Subcutaneous abdominal adipose tissue (tissue), 5 donors: ENCODE results near the gene PPARD.
"Not testable (repeated sequence)": the region's sequence is repeated elsewhere in the genome, so short reads cannot be mapped to it uniquely, and the experiment has no call there.

Experiments
- H3K27ac ChIP-seq: one replicate; pipeline ENCODE4 v1.7.0; 2013; ENCODE audit warnings: low read depth, mild to moderate bottlenecking, inconsistent platforms, low read length, moderate library complexity
- H3K27me3 ChIP-seq, 5 donors: one replicate each; pipeline ENCODE4 v1.7.0; 2013; ENCODE audit warnings: low read length in 5 of 5, inconsistent platforms in 1 of 5; ENCODE audit not compliant: control insufficient read depth in 5 of 5, insufficient read depth in 4 of 5
- H3K36me3 ChIP-seq, 5 donors: one replicate each; pipeline ENCODE4 v1.7.0; 2013; ENCODE audit warnings: low read length in 5 of 5; ENCODE audit not compliant: control insufficient read depth in 5 of 5, insufficient read depth in 5 of 5
- H3K4me1 ChIP-seq, 5 donors: one replicate each; pipeline ENCODE4 v1.7.0; 2013; ENCODE audit warnings: low read length in 5 of 5, mild to moderate bottlenecking in 3 of 5, moderate library complexity in 1 of 5; ENCODE audit not compliant: control insufficient read depth in 5 of 5, insufficient read depth in 5 of 5
- H3K4me3 ChIP-seq, 5 donors: one replicate each; pipeline ENCODE4 v1.7.0; 2013; ENCODE audit warnings: low read length in 5 of 5, low read depth in 1 of 5
- H3K9ac ChIP-seq, 5 donors: one replicate each; pipeline ENCODE4 v1.7.0; 2013; ENCODE audit warnings: low read length in 5 of 5, mild to moderate bottlenecking in 4 of 5, moderate library complexity in 3 of 5
- H3K9me3 ChIP-seq, 5 donors: one replicate each; pipeline ENCODE4 v1.7.0; 2013; ENCODE audit warnings: low read length in 5 of 5; ENCODE audit not compliant: control insufficient read depth in 5 of 5
- donor health status: healthy.
- donor health status: healthy.
- donor health status: healthy.
- donor health status: healthy.
- donor health status: healthy.

The PPARD gene

DNA sequence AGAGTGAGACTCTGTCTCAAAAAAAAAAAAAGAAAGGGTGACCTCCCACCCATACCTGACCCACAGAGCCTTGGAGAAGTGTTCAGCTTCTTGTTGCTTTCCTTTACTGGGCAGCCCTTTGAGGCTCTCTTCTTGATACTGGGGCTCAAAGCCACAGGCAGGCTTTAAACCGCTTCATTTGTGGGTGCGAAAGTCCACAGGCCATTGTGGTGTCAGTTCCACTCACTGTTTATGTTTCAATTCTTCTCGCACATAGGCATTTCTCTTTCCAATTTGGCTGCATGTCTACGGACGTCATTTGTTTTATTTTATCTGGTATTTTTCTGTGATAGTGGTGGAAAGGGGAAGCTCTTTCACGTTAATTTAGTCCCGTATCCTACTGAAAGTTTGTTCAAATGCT is 34.6 kb downstream of the PPARD start:
- no peaks in the 10 kb centered on the region for H3K27me3 ChIP-seq
- no peaks in the 10 kb centered on the region for H3K36me3 ChIP-seq
- H3K4me3 ChIP-seq = no peak overlapping the region
- peaks cover 0 to 5% (median 2%) of the 10 kb centered on the region in 5 donors for H3K4me1 ChIP-seq
- no peak overlapping the region for H3K9ac ChIP-seq
- no peak overlapping the region for H3K27ac ChIP-seq
- no peaks in the 10 kb centered on the region for H3K9me3 ChIP-seq

DNA sequence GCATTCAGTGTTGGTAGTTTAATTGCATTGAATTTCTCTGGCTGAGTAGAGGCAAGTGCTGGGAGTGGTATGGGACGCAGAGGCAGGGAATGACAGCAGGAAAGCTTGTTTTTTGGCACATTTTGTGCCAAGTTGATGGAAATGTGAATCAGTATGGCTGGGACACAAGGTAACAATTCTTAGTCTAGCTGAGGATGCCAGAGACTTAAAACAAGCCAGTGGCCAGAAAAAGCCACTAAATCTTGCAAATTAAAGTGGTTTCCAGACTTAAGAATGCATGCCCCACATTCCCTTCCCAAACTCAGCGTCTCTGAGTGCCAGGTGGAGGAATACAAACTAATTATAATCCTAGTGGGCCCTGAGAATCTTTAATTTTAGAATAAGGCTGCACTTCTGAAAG is 35.9 kb downstream of the PPARD start:
- Histone ChIP-seq H3K4me3 (no peak overlapping the region), H3K9me3 (no peaks in the 10 kb centered on the region), H3K36me3 (peaks cover 0 to 3% (median 0%) of the 10 kb centered on the region in 5 donors), H3K4me1 (peaks cover 0 to 7% (median 4%) of the 10 kb centered on the region in 5 donors), H3K27me3 (no peaks in the 10 kb centered on the region), H3K27ac (no peak overlapping the region), H3K9ac (no peak overlapping the region)

DNA sequence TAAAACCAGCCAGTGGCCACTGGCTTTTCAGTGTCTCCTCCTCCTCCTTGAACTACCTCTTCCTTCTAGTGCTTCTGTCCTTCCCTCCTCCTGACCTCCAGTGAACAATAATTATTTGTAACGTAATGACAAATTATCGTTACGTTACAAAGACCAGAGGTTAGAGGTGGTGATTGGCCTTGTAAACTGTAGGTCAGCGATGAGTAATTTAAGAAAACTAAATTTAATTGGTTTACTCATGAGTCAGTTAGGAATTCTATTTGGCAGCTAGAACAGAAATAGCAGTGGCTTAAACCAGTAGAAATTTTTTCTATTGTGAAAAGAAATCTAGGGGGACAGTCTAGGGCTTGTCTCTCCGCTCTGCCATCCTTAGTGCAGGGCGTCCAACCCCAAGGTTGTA is 38.8 kb downstream of the PPARD start:
- H3K36me3 ChIP-seq = peaks cover 0 to 3% (median 0%) of the 10 kb centered on the region in 5 donors
- H3K4me3 ChIP-seq = no peak overlapping the region
- H3K9ac ChIP-seq = no peak overlapping the region
- H3K4me1 ChIP-seq = peaks cover 2 to 12% (median 5%) of the 10 kb centered on the region in 5 donors
- no peaks in the 10 kb centered on the region for H3K9me3 ChIP-seq
- no peak overlapping the region for H3K27ac ChIP-seq
- no peaks in the 10 kb centered on the region for H3K27me3 ChIP-seq

- H3K4me1 ChIP-seq = peaks cover 2 to 12% (median 5%) of the 10 kb centered on the region in 5 donors
- H3K36me3 ChIP-seq = peaks cover 0 to 3% (median 0%) of the 10 kb centered on the region in 5 donors
- H3K4me3 ChIP-seq = no peak overlapping the region
- H3K9me3 ChIP-seq = no peaks in the 10 kb centered on the region
- H3K9ac ChIP-seq = no peak overlapping the region
- no peaks in the 10 kb centered on the region for H3K27me3 ChIP-seq
- no peak overlapping the region for H3K27ac ChIP-seq
These were observed 39.7 kb downstream of the PPARD start for GRCh38 chr6:35382015-35382414.

GRCh38 chr6:35385457-35386202 is 43.3 kb downstream of the PPARD start:
- Histone ChIP-seq H3K27ac (no peak overlapping the region), H3K27me3 (no peaks in the 10 kb centered on the region), H3K36me3 (peaks cover 0 to 3% (median 0%) of the 10 kb centered on the region in 5 donors), H3K4me1 (peaks cover 2 to 16% (median 10%) of the 10 kb centered on the region in 5 donors), H3K9me3 (no peaks in the 10 kb centered on the region), H3K9ac (no peak overlapping the region), H3K4me3 (no peak overlapping the region)

DNA sequence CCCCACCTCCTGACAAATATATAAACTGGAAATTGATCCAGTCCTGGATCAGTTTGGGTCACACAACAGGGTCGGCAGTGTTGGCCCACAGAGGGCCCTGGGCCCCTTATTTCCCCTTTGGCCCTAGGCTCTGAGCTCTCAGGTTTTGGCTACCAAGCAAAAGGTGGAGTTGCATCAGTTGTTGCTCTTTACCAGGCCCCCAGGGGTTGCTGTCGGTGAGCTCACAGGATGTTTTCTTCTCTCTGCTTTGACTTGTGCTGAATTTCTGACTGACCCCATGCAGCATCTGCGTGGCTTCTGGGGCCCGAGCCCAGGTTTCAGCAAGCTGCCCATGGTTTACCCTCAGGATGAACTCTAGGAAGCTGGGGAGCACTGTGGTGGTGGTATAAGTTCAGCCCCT is 44.6 kb downstream of the PPARD start:
- Histone ChIP-seq H3K27me3 (no peaks in the 10 kb centered on the region), H3K4me1 (peaks cover 0 to 15% (median 11%) of the 10 kb centered on the region in 5 donors), H3K4me3 (no peak overlapping the region), H3K9me3 (no peaks in the 10 kb centered on the region), H3K27ac (no peak overlapping the region), H3K36me3 (peaks cover 0 to 3% (median 0%) of the 10 kb centered on the region in 5 donors), H3K9ac (no peak overlapping the region)

GRCh38 chr6:35388030-35388429 is 45.7 kb downstream of the PPARD start:
- no peaks in the 10 kb centered on the region for H3K9me3 ChIP-seq
- no peaks in the 10 kb centered on the region for H3K27me3 ChIP-seq
- peaks cover 0 to 22% (median 9%) of the 10 kb centered on the region in 5 donors for H3K4me1 ChIP-seq
- H3K27ac ChIP-seq = no peak overlapping the region
- H3K9ac ChIP-seq = no peak overlapping the region
- peaks cover 0 to 1% (median 0%) of the 10 kb centered on the region in 5 donors for H3K36me3 ChIP-seq
- no peak overlapping the region for H3K4me3 ChIP-seq

DNA sequence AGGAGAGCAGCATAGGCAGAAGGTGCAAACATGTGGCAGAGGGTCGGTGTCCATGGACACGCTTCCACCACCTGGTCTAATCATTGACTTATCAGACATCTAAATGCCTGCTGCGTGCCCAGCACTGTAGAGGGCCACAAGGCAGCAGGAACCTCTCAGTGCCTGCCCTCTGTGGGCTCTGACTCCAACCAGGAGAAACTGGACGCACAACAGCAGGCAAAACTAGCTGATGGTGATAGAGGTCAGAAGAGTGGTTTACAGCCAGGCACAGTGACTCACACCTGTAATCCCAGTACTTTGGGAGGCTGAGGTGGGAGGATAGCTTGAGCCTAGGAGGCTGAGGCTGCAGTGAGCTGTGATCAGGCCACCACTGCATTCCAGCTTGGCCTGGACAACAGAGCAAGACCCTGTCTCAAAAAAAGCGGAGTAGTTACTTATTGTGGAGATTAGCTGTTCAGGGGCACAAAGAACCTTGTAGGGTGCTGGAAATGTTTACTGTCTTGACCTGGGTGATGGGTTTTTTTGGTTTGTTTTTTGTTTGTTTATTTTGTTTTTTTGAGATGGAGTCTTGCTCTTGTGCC is 46.5 kb downstream of the PPARD start:
- Histone ChIP-seq H3K9me3 (no peaks in the 10 kb centered on the region), H3K27ac (no peak overlapping the region), H3K4me3 (no peak overlapping the region), H3K27me3 (no peaks in the 10 kb centered on the region), H3K36me3 (no peaks in the 10 kb centered on the region), H3K4me1 (peaks cover 0 to 22% (median 9%) of the 10 kb centered on the region in 5 donors), H3K9ac (no peak overlapping the region)

DNA sequence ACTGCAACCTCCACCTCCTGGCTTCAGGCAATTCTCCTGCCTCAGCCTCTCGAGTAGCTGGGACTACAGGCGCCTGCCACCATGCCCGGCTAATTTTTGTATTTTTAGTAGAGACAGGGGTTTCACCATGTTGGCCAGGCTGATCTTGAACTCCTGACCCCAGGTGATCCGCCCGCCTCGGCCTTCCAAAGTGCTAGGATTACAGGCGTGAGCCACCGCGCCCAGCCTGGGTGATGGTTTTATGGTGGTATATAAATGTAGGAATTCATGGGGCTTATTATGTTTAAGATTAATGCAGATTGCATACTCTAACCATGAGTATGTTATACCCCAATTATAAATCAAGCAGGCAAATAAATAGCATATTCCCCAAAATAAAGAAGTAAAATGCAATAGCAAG is 47.0 kb downstream of the PPARD start:
- H3K27me3 ChIP-seq, H3K9me3 ChIP-seq, H3K4me3 ChIP-seq, H3K27ac ChIP-seq, H3K36me3 ChIP-seq, H3K9ac ChIP-seq: not testable (repeated sequence)
- H3K4me1 ChIP-seq = peaks cover 0 to 22% (median 9%) of the 10 kb centered on the region in 5 donors

GRCh38 chr6:35391240-35391968 is 49.0 kb downstream of the PPARD start:
- Histone ChIP-seq H3K9ac (no peak overlapping the region), H3K27ac (no peak overlapping the region), H3K9me3 (no peaks in the 10 kb centered on the region), H3K27me3 (no peaks in the 10 kb centered on the region), H3K36me3 (no peaks in the 10 kb centered on the region), H3K4me3 (no peak overlapping the region), H3K4me1 (peaks cover 0 to 16% (median 9%) of the 10 kb centered on the region in 5 donors)
